Measurements from ENCODE around the gene ADRB1. TPM values are rescaled to one million over a fixed set of nuclear protein-coding genes. Genes with fewer than 3 reads are reported as not detected.

ADRB1 gene
- total and polyA plus RNA-seq, 4 donors: 0.12 to 0.19 TPM; not detected in 2

- Histone ChIP-seq H3K27ac (ENCODE audit: low read depth in 1 of 2, low read length in 2 of 2) (no peak overlapping the region), H3K9me3 (ENCODE audit: control insufficient read depth, low read length) (no peaks in the 10 kb centered on the region), H3K4me3 (ENCODE audit: low read length in 2 of 2) (no peak overlapping the region), H3K36me3 (ENCODE audit: control insufficient read depth in 1 of 2, insufficient read depth in 2 of 2, low read length in 1 of 2) (no peaks in the 10 kb centered on the region), H3K27me3 (ENCODE audit: control insufficient read depth in 1 of 2, insufficient read depth in 2 of 2, low read length in 1 of 2) (no peaks in the 10 kb centered on the region), H3K4me1 (ENCODE audit: control insufficient read depth in 1 of 2, insufficient read depth in 2 of 2, low read length in 2 of 2) (no peaks in the 10 kb centered on the region)
- no peak for ATAC-seq (ENCODE audit: low FRiP score)
- WGBS, 2 donors: 83 to 87% methylated on average over 4 of the region's 4 CpGs
- intact Hi-C loops (cut with DNase I): no loop called here
- DNase-seq: no peak
These were observed 40.5 kb downstream of the ADRB1 start for GRCh38 chr10:114084215-114084614.

- no peaks in the 10 kb centered on the region for H3K9me3 ChIP-seq (ENCODE audit: control insufficient read depth, low read length)
- no peaks in the 10 kb centered on the region for H3K36me3 ChIP-seq (ENCODE audit: control insufficient read depth in 1 of 2, insufficient read depth in 2 of 2, low read length in 1 of 2)
- no peak overlapping the region for H3K27ac ChIP-seq (ENCODE audit: low read depth in 1 of 2, low read length in 2 of 2)
- ATAC-seq (ENCODE audit: low FRiP score) (no peak), DNase-seq (no peak)
- H3K4me1 ChIP-seq (ENCODE audit: control insufficient read depth in 1 of 2, insufficient read depth in 2 of 2, low read length in 2 of 2): no peaks in the 10 kb centered on the region
- 76 to 77% methylated on average over 5 of the region's 5 CpGs for WGBS, 2 donors
- H3K4me3 ChIP-seq (ENCODE audit: low read length in 2 of 2): no peak overlapping the region
- H3K27me3 ChIP-seq (ENCODE audit: control insufficient read depth in 1 of 2, insufficient read depth in 2 of 2, low read length in 1 of 2): peaks cover 0 to 1% of the 10 kb centered on the region in 2 donors
- intact Hi-C loops (cut with DNase I): no loop called here
These were observed 43.6 kb downstream of the ADRB1 start for GRCh38 chr10:114087255-114087654.

- no peak for DNase-seq
- no peak for ATAC-seq (ENCODE audit: low FRiP score)
- H3K36me3 ChIP-seq (ENCODE audit: control insufficient read depth in 1 of 2, insufficient read depth in 2 of 2, low read length in 1 of 2): no peaks in the 10 kb centered on the region
- 79% methylated on average over 4 of the region's 4 CpGs for WGBS, 2 donors
- H3K27me3 ChIP-seq (ENCODE audit: control insufficient read depth in 1 of 2, insufficient read depth in 2 of 2, low read length in 1 of 2): peaks cover 0 to 1% of the 10 kb centered on the region in 2 donors
- intact Hi-C loops (cut with DNase I): no loop called here
- no peaks in the 10 kb centered on the region for H3K9me3 ChIP-seq (ENCODE audit: control insufficient read depth, low read length)
- no peak overlapping the region for H3K27ac ChIP-seq (ENCODE audit: low read depth in 1 of 2, low read length in 2 of 2)
- H3K4me1 ChIP-seq (ENCODE audit: control insufficient read depth in 1 of 2, insufficient read depth in 2 of 2, low read length in 2 of 2): no peaks in the 10 kb centered on the region
- H3K4me3 ChIP-seq (ENCODE audit: low read length in 2 of 2): no peak overlapping the region
These were observed 44.0 kb downstream of the ADRB1 start for GRCh38 chr10:114087655-114088054.

GRCh38 chr10:114094795-114095194, 51.1 kb downstream of the ADRB1 start:
- 95 to 100% methylated on average over 3 of the region's 3 CpGs for WGBS, 2 donors
- H3K36me3 ChIP-seq (ENCODE audit: control insufficient read depth in 1 of 2, insufficient read depth in 2 of 2, low read length in 1 of 2): no peaks in the 10 kb centered on the region
- no peak for ATAC-seq (ENCODE audit: low FRiP score)

DNA sequence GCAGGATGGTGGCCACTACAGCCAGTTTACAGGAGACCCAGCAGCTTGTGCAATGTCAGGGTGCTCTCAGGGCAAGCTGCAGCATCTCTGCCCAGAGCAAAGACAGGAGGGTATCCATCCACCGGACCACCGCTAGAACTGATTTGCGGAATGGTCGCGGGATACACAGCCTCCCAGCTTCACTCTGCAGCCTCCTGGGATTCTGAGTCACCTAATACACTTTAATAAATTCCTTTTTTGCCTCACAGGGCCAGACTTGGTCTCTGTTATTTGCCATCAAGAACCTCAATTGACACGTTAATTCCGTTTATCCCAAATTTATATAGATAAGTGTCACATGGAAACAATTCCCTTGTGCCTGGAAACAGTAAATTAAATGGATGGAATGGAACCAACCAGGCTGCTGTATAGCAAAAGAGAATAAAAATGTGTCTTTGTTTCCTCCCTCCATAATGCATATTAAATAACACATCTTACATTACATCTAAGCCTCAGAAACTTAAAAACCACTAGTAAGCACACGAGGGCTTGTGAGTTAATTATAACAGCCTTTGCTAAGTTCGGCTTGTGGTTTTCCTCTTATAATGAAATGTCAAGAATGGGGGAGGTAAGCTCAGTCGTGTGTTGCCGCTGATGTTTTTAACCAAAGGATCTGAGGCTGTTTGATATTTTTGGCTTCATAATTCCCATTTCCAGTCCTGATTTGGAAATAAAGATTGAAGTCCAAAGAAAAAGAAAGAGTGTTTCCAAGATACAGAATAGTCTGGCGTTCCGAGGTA, 52.1 kb downstream of the ADRB1 start:
- WGBS, 2 donors: 39 to 42% methylated on average over 13 of the region's 13 CpGs
- Histone ChIP-seq H3K27me3 (ENCODE audit: control insufficient read depth in 1 of 2, insufficient read depth in 2 of 2, low read length in 1 of 2) (peaks cover 0 to under 1% of the 10 kb centered on the region in 2 donors), H3K27ac (ENCODE audit: low read depth in 1 of 2, low read length in 2 of 2) (no peak overlapping the region), H3K36me3 (ENCODE audit: control insufficient read depth in 1 of 2, insufficient read depth in 2 of 2, low read length in 1 of 2) (no peaks in the 10 kb centered on the region), H3K4me3 (ENCODE audit: low read length in 2 of 2) (no peak overlapping the region), H3K4me1 (ENCODE audit: control insufficient read depth in 1 of 2, insufficient read depth in 2 of 2, low read length in 2 of 2) (no peaks in the 10 kb centered on the region), H3K9me3 (ENCODE audit: control insufficient read depth, low read length) (peaks cover 2% of the 10 kb centered on the region)
- ATAC-seq (ENCODE audit: low FRiP score) (no peak), DNase-seq (no peak)
- intact Hi-C loops (cut with DNase I): no loop called here

More at GRCh38 chr10:114094795-114095194, 51.1 kb downstream of the ADRB1 start:
- Histone ChIP-seq H3K4me3 (ENCODE audit: low read length in 2 of 2) (no peak overlapping the region), H3K27ac (ENCODE audit: low read depth in 1 of 2, low read length in 2 of 2) (no peak overlapping the region), H3K27me3 (ENCODE audit: control insufficient read depth in 1 of 2, insufficient read depth in 2 of 2, low read length in 1 of 2) (peaks cover 0 to 1% of the 10 kb centered on the region in 2 donors), H3K9me3 (ENCODE audit: control insufficient read depth, low read length) (peaks cover 2% of the 10 kb centered on the region), H3K4me1 (ENCODE audit: control insufficient read depth in 1 of 2, insufficient read depth in 2 of 2, low read length in 2 of 2) (no peaks in the 10 kb centered on the region)
- DNase-seq: no peak
- intact Hi-C loops (cut with DNase I): no loop called here

Other genes starting within 250 kb of the ADRB1 start
- 1 to 10 TPM; 3.5 to 3.8 TPM for gene DCLRE1A, start 189.8 kb upstream of the ADRB1 start, total RNA-seq
- gene DCLRE1A, start 189.8 kb upstream of the ADRB1 start, polyA plus RNA-seq: 1 to 10 TPM; 1.9 to 2.0 TPM
- 10 to 100 TPM; 36.7 to 40.0 TPM for gene NHLRC2, start 189.2 kb upstream of the ADRB1 start, total RNA-seq
- gene NHLRC2, start 189.2 kb upstream of the ADRB1 start, polyA plus RNA-seq: 1 to 10 TPM; 2.4 to 5.2 TPM
- gene CCDC186, start 130.3 kb downstream of the ADRB1 start, total RNA-seq: 10 to 100 TPM; 22.6 to 28.0 TPM
- 1 to 10 TPM; 6.5 to 7.1 TPM for gene CCDC186, start 130.3 kb downstream of the ADRB1 start, polyA plus RNA-seq
- under 1 TPM; 0.19 to 0.78 TPM for gene TDRD1, start 135.5 kb downstream of the ADRB1 start, total RNA-seq
- under 1 TPM in 1 of 2 donors, not detected in 1; 0.36 TPM for gene TDRD1, start 135.5 kb downstream of the ADRB1 start, polyA plus RNA-seq
- under 1 TPM in 1 of 2 donors, not detected in 1; 0.45 TPM for gene VWA2, start 195.4 kb downstream of the ADRB1 start, total RNA-seq
- under 1 TPM in 1 of 2 donors, not detected in 1; 0.13 TPM for gene VWA2, start 195.4 kb downstream of the ADRB1 start, polyA plus RNA-seq